A549 (cell line): ENCODE measurements around the gene TESPA1. TPM values are rescaled to one million over a fixed set of nuclear protein-coding genes. Genes with fewer than 3 reads are reported as not detected.

Experiments used
- ATAC-seq, 2 experiments: fragments of 200-7000 bp in 1 of 2; fragments of >200 bp in 1 of 2; cut with Nextera tagmentation in 1 of 2; cut with Tn5 transposase in 1 of 2; 3 replicates each; pipeline versions ENCODE4 v1.8.0 to v1.9.1; 2018 to 2020; ENCODE audit warnings: mild to moderate bottlenecking in 1 of 2, moderate library complexity in 1 of 2
- CTCF ChIA-PET: fragments of 300-600 bp; sonication (Branson Sonifier 250); formaldehyde crosslinking; extraction: SDS; loops from one replicate; lab custom pipeline; 2021; ENCODE audit warnings: antibody characterized with exemption, inconsistent platforms; lab: Yijun Ruan, JAX
- POLR2A ChIA-PET: fragments of 350-600 bp; formaldehyde crosslinking; extraction: SDS; loops from one replicate; lab custom pipeline; 2021; ENCODE audit warnings: antibody characterized with exemption, inconsistent platforms; lab: Yijun Ruan, JAX
- DNase-seq, 2 experiments: peaks; one replicate each; pipeline versions ENCODE4 v3.0.0 to v3.0.0-alpha.2; 2011 to 2016; ENCODE audit warnings: low read depth in 1 of 2, low spot score in 1 of 2
- FAIRE-seq: peaks from 2 replicates; lab custom pipeline; 2011; peaks lifted over from hg19 to GRCh38; lab: Jason Lieb, UNC
- H3K27ac ChIP-seq, 2 experiments: fragments of >200 bp; sonication (Bioruptor Twin); formaldehyde crosslinking; 3 replicates each; pipeline ENCODE4 v1.5.1; 2016 to 2017
- H3K4me1 ChIP-seq: fragments of >200 bp; sonication (Bioruptor Twin); formaldehyde crosslinking; 3 replicates; pipeline ENCODE4 v1.6.1; 2016
- H3K4me2 ChIP-seq: fragments of >200 bp; sonication (Bioruptor Twin); formaldehyde crosslinking; 3 replicates; pipeline ENCODE4 v1.6.1; 2016
- H3K4me3 ChIP-seq: fragments of >200 bp; sonication (Bioruptor Twin); formaldehyde crosslinking; 3 replicates; pipeline ENCODE4 v1.5.1; 2016
- H3K9me3 ChIP-seq: fragments of >200 bp; sonication (Bioruptor Twin); formaldehyde crosslinking; 3 replicates; pipeline ENCODE4 v1.6.1; 2016
- ATOH8 ChIP-seq: fragments of 250-450 bp; sonication (Bioruptor Pico); IDR thresholded peaks from 2 replicates; pipeline ENCODE4 v1.5.0; 2020; ENCODE audit warnings: low read depth, mild to moderate bottlenecking, moderate library complexity
- CHD2 ChIP-seq: fragments of 150-350 bp; IDR thresholded peaks from 2 replicates; pipeline ENCODE4 v1.6.1; 2014; ENCODE audit warnings: low read length; ENCODE audit not compliant: partially characterized antibody
- CTCF ChIP-seq: fragments of >200 bp; sonication (Bioruptor Twin); formaldehyde crosslinking; IDR thresholded peaks from 3 replicates; pipeline ENCODE4 v1.5.1; 2016
- HES2 ChIP-seq: fragments of >200 bp; sonication (Bioruptor Twin); formaldehyde crosslinking; IDR thresholded peaks from 2 replicates; pipeline ENCODE4 v1.6.1; 2016
- HEYL ChIP-seq: fragments of 250-450 bp; sonication (Bioruptor Pico); IDR thresholded peaks from 2 replicates; pipeline ENCODE4 v1.8.0; 2021; ENCODE audit warnings: mild to moderate bottlenecking, moderate library complexity
- HOXA7 ChIP-seq: fragments of 250-450 bp; sonication (Bioruptor Pico); IDR thresholded peaks from 2 replicates; pipeline ENCODE4 v1.5.0; 2020; ENCODE audit warnings: mild to moderate bottlenecking, moderate library complexity
- MAZ ChIP-seq: fragments of 150-350 bp; IDR thresholded peaks from 2 replicates; pipeline ENCODE4 v1.6.1; 2014; ENCODE audit warnings: antibody characterized with exemption, low read depth, low read length, borderline replicate concordance
- NFE2L2 ChIP-seq: fragments of 150-350 bp; conservative IDR thresholded peaks from 2 replicates; pipeline ENCODE4 v1.6.1; 2014; ENCODE audit warnings: low read length
- NR3C1 ChIP-seq: fragments of >200 bp; sonication (Bioruptor Twin); formaldehyde crosslinking; IDR thresholded peaks from 3 replicates; pipeline ENCODE4 v1.6.1; 2017
- POLR2A ChIP-seq: IDR thresholded peaks from 2 replicates; pipeline ENCODE4 v1.6.1; 2012; ENCODE audit warnings: mild to moderate bottlenecking, low read length
- RFX5 ChIP-seq: fragments of 450-650 bp; IDR thresholded peaks from 2 replicates; pipeline ENCODE4 v1.7.1; 2014; ENCODE audit warnings: antibody characterized with exemption, mild to moderate bottlenecking, moderate library complexity
- RNF2 ChIP-seq: fragments of 200-600 bp; sonication (generic); IDR thresholded peaks from 2 replicates; pipeline ENCODE4 v1.6.1; 2016; ENCODE audit warnings: low read depth, mild to moderate bottlenecking, antibody characterized with exemption, moderate library complexity, borderline replicate concordance
- USF2 ChIP-seq: fragments of 450-650 bp; IDR thresholded peaks from 2 replicates; pipeline ENCODE4 v1.6.1; 2014; ENCODE audit warnings: antibody characterized with exemption
- ZSCAN20 ChIP-seq: fragments of 250-450 bp; sonication (Bioruptor Pico); IDR thresholded peaks from 2 replicates; pipeline ENCODE4 v1.8.0; 2022; ENCODE audit warnings: mild to moderate bottlenecking, moderate library complexity
- WGBS: methylation state at CpG from one replicate; pipeline ENCODE4 v1.1.6; 2017; ENCODE audit errors: missing lambda C conversion rate; 5-methylcytosine and 5-hydroxymethylcytosine counted together
- polyA plus RNA-seq, 4 experiments: library from polyadenylated mRNA; depleted of rRNA in 3 of 4; stranded (reverse); fragments of >200 nt; fragmentation: RNase III in 1 of 4; extraction: RNeasy Plus Mini Kit Qiagen cat#74134 plus additional on column Dnase treatment in 1 of 4; gene quantifications; 2 replicates in 3 of 4; 3 replicates in 1 of 4; pipeline ENCODE4 v1.2.3, GENCODE V29; 2011 to 2017

TESPA1 gene
- polyA plus RNA-seq, 2 of the 4 experiments (the other 2 are of a cell fraction), result not detected

GRCh38 chr12:55001198-55001868, 16.8 kb upstream of the TESPA1 start:
- no peak overlapping the region for H3K4me3 ChIP-seq
- H3K27ac ChIP-seq, result no peak overlapping the region
- H3K9me3 ChIP-seq, result no peaks in the 10 kb centered on the region
- no peak for FAIRE-seq
- H3K4me1 ChIP-seq, result no peaks in the 10 kb centered on the region
- WGBS, result under 1% methylated on average over 4 of the region's 4 CpGs
- H3K4me2 ChIP-seq, result no peak overlapping the region
- POLR2A ChIA-PET, result no interaction called here
- TF ChIP-seq USF2 (no peak), MAZ (no peak), HEYL (CRISPR knock-in tag) (no peak), RNF2 (no peak)
- no peak for DNase-seq
- CTCF ChIA-PET, result interaction anchor here (0.9 to 3.7 kb wide), 3 partner anchors 8 to 655 kb away, joined by 3 to 13 read pairs (median 5); no protein-coding TSS in a partner anchor
- ATAC-seq, result no peak

- FAIRE-seq (no peak), ATAC-seq (no peak)
- TF ChIP-seq ATOH8 (CRISPR knock-in tag) (no peak), NR3C1 (no peak), CHD2 (no peak), CTCF (no peak), MAZ (no peak), NFE2L2 (no peak), POLR2A (no peak)
- TF ChIP-seq, all 56 proteins: peak for 0
- Histone ChIP-seq H3K4me1 (no peaks in the 10 kb centered on the region), H3K4me3 (no peak overlapping the region), H3K9me3 (no peaks in the 10 kb centered on the region), H3K4me2 (no peak overlapping the region), H3K27ac (no peak overlapping the region)
- POLR2A ChIA-PET, result no interaction called here
- CTCF ChIA-PET, result interaction anchor here (9.3 kb wide), 1 partner anchor 72 kb away, joined by 268 read pairs; no protein-coding TSS in a partner anchor
- DNase-seq, result no peak
- 6% methylated on average over 5 of the region's 5 CpGs for WGBS
Observed at GRCh38 chr12:54998958-54999510, 14.5 kb upstream of the TESPA1 start.

- H3K4me1 ChIP-seq, result no peaks in the 10 kb centered on the region
- FAIRE-seq, result no peak
- CTCF ChIA-PET, result interaction anchor here (0.6 to 9.3 kb wide), 4 partner anchors 14 to 73 kb away, joined by 3 to 268 read pairs (median 4); no protein-coding TSS in a partner anchor
- no peak overlapping the region for H3K4me2 ChIP-seq
- no peak overlapping the region for H3K4me3 ChIP-seq
- no peak overlapping the region for H3K27ac ChIP-seq
- no peaks in the 10 kb centered on the region for H3K9me3 ChIP-seq
- no peak for DNase-seq
- TF ChIP-seq HOXA7 (no peak), ZSCAN20 (CRISPR knock-in tag) (no peak), RFX5 (no peak), USF2 (no peak), HES2 (no peak)
- POLR2A ChIA-PET, result no interaction called here
- no peak for ATAC-seq
- WGBS, result 25% methylated on average over 4 of the region's 4 CpGs
Observed at GRCh38 chr12:54997929-54998522, 13.5 kb upstream of the TESPA1 start.
